T-helper 1 cell treated with Interleukin-12 subunit alpha and Interleukin-12 subunit beta and Interleukin-4 antibody, amounts not matched to agents 30 ng/mL and 1 ng/mL, for 36 hours (primary cell): Measurements from ENCODE around the gene LRP1B. TPM values are rescaled to one million over a fixed set of nuclear protein-coding genes. Genes with fewer than 3 reads are reported as not detected.

Experiments used
- intact Hi-C: fragments of 100-400 bp; cut with micrococcal nuclease; formaldehyde crosslinking; loops from one replicate; pipeline ENCODE4 v1.15.1; 2024
- total RNA-seq: library from RNA; stranded (reverse); gene quantifications from 2 replicates; pipeline ENCODE4 v1.2.3, GENCODE V29; 2022

LRP1B gene
- total RNA-seq, 1 donor from 2014 or later, result not detected

DNA sequence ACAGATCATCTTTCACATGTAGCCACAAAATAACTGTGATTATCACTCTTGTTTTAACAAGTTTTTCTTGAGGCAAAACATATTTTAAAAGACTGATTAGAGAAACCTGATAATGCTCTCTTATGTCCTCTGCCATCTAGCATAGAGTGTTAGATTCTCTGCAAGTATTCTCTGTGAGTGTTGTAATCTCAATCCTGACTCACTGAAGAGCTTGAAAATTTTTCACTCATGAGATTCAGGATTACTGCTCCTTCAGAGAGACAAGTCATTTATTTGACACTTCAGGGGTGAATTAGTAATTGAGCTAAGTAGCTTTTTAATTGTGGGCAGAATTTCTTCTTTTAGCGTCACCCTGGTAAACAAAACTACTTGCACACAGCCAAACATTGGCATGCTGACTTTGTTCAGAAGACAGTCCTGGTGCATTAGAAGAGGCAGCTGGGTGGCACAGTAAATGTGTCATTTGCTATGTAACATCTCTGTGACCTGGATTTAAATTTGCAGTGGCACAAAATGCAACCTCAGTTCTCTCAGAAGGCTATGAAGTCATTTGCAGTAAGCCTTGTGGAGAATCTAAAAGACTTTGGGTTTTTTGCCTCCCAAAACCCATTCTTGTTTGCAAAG lies 172.9 kb downstream of the LRP1B start:
- intact Hi-C loops, result no loop called here

DNA sequence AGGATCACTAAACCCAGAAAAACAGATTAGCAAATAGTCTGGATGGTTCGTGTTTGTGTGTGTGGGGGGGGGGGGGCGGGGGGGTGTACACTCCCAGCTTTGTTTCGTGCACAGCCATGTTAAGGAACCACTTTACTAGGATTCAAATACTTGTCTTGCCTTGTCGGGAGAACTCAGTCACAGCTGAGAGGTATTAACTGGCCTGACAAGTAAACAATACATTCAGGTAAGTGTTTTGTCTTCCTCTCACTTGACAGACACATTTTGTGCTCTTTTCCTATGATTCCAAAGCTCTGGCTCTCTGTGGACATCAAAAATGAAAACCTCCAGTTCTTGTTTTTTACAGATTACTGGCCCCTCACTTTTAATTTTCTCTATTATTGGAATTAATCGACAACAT lies 173.5 kb downstream of the LRP1B start:
- intact Hi-C loops, result no loop called here

DNA sequence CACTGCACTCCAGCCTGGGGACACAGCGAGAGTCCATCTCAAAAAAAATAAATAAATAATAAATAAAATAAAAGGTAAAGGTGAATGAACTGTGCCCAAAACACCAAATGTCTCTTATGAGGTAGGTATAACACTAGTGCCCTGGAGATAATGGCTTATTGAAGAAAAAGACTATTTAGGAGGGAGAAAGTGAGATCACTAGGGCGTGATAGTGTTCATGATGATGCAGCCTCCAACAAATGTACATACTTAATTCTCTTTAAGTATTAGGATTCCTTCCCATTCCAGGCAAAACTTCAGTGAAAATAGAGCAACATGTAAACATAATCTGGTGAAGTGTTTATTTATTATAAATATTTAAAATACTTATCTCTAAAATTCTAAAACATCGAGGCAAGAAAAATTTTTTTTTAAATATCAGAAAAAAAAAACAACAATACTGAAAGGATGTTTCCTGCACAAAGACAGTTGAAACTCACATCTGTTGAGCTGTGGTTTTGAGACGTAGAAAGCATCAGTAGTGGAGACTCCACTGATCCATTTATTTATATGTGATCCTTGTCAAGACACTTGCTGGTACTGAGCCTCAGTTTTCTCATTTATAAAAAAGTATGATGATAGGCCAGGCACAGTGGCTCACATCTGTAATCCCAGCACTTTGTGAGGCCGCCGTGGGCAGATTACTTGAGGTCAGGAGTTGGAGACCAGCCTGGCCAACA lies 183.3 kb downstream of the LRP1B start:
- intact Hi-C loops, result no loop called here

DNA sequence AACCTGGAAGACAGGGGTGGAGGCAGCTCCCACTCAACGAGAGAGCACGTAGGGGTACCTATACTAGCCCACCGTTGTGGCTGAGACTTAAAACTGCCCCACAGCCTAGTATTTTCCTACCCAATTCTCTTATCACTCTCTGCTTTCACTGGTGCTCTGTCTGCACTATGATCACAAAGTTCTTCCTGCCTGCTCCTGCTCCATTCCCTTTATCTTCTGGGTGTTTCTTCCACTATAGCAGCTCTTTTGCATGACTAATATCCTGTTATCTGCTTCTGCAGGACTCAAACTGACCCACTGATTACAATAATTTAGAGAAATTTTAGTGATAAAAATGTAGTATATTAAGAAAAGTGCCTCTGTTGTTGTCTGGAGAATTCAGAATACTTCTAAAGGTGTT lies 184.8 kb downstream of the LRP1B start:
- intact Hi-C loops, result no loop called here

DNA sequence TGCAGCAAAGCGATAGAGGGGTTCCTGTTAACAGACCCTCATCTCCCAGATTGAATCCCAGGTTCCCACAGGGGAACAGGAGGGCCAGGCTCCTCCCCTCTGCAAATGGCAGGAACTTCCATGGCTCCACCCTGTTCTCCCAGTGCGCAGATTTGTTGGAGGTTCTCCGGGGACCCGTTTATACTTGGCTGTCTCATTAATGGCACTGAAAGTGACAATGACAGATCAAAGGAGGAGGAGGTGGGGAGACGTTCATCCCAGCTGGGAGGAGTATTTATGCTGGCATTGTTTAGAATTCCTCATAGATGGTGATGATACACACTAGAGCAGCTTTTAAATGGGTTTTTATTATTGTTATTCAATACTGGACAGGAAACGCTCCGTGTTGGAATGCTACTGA lies 186.9 kb downstream of the LRP1B start:
- intact Hi-C loops, result no loop called here

DNA sequence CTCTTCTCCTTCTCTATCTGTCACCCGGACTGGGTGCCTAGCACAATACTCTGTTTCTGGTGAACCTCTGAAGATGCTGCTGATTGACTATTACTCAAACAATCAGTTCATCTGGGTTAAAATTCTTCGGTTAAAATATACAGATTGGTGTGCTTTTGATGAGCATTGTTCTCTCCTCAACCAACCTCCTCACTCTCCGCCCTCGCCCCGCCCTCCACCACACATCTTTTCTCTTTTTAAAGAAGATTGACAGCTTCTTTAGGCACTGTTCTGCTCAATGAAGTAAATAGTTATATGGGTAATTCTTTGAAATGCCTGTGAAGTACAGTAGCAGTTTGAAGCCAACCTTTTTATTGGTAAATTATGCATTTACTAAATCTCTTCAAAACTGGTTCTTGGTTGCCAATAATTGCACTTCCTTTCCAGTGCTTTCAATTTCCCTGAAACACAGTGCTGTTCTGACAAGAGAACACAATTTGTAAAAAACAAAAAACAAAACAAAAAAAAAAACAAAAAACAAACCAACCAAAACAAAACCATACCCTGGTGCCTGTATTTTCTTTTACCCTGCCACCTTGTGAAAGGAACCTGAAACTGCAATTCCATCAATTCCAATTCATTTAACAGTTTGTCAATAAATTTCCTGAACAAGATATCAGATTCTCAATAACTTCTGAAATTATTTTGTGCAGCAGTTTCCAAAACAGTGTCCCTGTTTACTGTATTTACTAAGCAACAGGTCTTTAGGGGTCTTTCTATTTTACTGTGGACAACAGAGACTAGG lies 188.6 kb downstream of the LRP1B start:
- intact Hi-C loops, result no loop called here

DNA sequence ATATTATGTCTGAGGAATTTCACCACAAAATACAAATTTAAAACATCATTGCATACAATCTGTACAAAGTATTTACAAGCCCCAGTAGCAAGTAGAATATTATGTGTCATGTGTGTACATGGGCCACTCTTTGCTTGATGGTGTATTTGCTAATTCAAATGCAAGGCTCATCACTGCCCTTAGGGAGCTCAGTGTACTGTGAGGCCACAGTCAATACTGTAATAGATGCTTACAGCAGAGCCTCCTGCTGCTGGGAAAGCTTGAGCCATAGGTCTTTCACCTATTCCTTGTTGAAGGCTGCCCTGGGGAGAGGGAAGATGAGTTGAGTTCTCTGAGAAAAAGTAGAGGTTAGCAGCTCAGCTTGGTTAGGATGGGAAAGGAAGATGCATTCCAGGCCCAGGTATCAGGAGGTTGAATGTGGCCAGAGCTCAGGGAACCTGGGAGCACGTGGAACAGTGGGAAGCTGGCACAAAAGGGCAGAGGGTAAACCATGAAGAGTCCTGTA lies 189.6 kb downstream of the LRP1B start:
- intact Hi-C loops, result no loop called here

DNA sequence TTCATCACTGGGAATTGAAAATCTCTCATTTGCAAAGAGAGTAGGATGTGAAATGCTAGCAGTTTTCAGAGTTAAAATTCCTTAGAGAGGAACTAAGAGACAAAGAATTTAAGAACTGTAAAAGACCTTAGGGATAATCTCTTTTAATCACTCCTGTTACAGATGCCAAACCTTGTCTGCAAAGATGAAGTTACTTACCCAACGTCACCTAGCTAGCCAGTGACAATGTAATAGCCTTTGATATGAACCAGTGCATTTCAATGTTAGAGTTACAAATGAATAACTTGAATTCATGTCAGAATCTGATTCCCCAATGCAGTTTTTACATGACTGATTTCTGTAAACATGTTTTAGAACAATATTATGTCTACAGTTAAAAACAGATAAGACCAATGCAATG lies 190.1 kb downstream of the LRP1B start:
- intact Hi-C loops, result no loop called here

DNA sequence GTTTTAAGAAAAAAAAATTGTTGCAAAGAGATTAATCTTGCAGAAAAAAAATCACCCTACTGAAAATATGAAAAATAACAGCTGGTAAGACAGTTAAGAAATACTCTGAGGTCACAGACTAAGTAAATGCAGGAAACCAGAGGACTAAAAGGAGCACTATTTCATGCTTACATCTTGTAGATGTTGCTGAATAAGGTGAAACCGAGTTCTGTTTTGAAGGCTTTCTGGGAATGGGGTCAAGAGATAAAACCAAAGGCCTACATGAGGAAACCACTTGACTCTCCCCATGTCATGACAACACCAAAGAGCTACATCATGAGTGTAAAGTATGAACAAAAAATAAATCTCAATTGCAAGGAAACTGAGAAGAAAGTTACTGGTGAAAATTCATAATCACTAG lies 197.6 kb downstream of the LRP1B start:
- intact Hi-C loops, result no loop called here

DNA sequence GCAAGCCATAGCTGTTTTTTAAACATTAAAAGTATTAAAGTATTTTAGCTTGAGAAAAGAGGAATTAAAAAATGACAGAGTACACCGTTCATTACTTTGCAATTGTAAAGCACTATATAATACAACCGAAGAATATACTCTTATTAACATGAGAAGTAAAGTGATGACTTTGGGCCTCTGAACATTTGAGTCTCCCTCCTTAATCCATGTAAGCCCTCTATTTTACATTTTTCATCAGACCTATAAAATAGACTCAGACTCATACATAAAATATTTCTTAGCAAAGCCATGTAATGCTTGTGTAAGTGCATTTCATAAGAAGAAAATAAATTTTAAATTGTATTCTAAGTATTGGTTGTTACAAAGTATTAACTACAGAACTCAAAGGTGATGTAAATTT lies 198.6 kb downstream of the LRP1B start:
- intact Hi-C loops, result no loop called here

DNA sequence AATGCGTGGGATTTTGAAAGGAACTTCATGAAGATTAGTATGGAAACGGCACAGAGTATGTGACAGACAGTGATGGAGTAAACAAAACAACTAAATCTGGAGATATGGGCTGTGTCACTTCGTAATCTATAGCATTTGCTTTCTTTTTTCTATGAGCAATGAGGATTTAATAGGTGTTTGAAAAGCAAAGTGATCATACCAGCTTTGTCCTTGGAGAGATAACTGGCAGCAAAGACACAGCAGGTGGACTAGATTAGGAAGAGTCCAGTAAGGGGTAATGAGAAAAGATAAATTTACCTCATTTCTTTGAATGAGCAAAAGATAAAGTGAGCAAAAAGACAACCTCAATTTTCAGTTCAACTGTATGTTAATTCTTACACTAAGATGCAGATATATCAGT lies 199.0 kb downstream of the LRP1B start:
- intact Hi-C loops, result no loop called here

DNA sequence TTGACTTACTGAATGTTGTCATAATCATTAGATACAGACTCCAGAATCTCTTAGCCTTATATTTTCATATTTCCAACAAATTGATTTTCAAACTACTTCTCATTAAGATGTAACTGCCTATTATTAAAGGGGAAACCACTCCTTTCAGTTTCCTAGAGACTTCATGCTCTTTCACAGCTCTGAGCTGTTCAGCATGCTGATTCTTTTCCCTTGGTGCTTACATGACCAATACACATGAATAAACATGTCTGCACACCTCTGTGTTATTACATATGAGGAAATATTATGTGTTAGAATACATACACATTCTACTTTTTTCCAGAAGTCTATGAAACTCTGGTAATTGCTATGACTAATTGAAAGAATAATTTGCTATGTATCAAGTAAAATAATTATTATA lies 200.0 kb downstream of the LRP1B start:
- intact Hi-C loops, result no loop called here

DNA sequence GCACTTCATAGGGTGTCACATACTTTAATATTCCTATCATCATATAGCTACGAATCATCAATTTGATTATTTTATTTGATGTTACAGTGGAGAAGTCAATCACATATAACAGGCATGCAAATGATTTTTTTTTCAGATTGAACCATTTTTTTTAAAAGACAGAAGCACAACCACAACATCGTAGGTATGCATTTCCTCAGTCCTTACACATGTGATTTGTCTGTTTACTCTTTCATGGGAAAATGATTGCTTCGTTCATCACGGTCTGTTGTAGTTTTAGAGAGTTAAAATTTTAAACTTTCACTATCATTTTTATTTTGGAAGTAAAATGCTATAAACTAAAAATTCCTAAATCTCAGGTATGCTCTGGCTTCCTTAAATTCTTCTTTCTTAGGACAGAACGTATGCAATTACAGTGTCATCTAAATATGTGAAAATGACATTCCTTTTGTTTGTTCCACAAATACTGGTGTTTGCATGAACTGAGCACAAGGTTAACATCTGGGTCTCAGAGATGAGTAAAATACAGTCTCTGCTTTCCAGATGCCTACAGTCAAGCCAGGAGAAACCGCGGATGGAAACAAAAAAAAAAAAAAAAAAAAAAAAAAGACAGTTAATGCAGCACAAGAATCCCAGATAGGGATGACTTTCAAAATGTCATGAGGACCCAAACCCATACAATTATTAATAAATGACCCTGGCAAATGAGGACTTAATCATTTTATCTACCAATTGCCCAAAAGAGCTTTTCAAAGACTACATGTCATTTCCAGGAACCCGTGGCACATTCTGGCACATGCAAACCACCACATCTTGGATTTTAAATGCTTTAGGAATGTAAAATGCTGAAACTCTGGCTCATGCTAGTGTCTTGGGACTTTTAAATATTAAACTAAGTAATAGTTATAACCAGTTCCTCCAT lies 201.2 kb downstream of the LRP1B start:
- intact Hi-C loops, result no loop called here

DNA sequence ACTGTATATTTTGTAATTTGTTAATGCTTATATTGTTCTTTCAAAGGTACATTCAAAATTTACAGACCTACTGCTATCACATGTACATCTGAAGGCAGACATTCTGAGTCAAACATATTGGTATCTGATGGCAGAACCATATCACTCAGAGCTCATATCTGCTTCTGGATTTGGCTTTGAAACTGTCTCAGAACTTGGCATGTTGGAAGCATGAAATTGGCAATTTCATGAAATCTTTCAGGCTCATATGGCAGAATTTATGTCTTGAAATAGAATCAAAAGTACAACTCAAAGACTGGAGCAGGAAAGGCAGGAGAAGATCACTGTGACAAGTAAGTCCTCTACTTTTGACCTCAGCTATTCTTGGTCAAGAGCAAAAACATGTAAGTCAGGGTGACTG lies 202.3 kb downstream of the LRP1B start:
- intact Hi-C loops, result no loop called here

DNA sequence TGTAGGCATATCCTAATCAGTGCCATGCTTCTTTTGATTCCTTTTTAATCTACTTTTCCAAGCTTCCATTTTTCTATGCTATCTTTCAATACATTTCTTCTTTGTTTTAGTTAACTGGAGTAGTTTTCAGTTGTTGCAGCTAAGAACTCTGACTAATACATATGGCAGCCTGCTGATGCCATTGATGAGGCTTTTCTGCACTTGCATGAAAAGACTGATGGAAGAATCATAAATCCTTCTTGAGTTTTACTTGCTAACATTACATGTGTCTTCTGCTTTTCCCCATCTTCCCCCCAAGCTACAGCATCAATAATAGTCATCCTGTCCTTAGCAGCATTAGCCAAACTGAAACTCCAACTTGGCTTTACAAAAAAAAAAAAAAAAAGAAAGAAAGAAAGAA lies 203.3 kb downstream of the LRP1B start:
- intact Hi-C loops, result no loop called here

DNA sequence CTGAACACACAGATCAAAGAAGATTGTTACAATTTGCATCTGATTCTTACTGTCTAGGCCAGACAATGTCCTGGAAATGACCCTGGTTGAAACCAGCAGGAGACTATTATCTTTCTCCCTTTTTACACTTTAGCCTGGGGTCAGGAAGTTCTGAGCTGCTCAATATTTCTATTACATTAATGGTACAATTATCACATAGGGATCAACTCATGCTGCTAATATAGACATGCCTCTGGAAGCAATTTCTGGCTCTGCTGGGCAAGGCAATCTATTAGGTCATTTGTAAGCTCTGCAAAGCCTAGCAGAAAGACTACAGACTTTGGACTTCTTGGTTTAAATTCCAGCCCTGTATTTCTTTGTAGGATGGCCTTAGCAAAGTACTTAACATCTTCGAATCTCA lies 205.3 kb downstream of the LRP1B start:
- intact Hi-C loops, result no loop called here

DNA sequence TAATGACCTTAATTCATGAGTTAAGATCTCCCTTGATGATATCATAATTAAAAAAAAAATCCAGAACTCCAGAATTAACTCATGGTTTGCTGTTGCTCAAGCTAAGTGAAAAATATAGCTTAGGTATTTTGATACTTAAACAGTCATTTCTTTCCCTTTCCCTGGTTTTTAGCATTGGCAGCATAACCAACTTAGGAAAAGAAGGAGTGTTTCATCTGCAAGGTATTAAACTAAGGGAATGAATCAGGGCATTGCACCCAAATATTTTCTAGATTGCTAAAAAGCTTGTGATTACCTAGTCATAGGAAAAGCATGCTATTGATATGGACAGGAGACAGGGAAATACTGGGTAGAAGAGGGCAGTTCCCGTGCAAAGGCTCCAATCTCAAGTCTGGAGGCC lies 207.2 kb downstream of the LRP1B start:
- intact Hi-C loops, result no loop called here

DNA sequence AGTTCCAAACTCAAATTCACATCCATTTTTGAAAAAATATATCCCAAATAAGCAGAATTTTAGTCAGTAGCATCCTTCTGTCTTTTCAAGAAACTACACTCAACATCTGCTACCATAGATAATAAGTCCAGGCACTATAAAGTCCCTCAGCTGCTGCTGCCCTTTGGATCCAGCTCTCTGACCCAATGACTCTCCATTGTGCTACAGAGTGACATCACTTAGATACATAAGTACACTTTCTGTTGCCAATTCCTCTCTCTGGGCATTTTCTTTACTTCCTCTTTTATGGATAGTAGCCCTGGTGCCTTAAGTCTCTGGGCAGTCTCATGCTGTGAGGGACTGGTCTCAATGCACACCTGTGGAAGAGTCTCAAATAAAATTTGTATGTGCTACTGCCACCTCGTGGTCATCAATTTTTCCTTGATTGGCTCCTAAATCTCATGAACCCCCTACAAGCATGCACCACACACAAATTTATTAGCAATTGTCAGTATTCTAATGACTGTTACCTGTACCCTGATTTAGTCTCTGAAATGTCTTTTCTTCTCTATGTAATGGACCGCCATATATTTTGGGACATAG lies 219.2 kb downstream of the LRP1B start:
- intact Hi-C loops, result no loop called here

DNA sequence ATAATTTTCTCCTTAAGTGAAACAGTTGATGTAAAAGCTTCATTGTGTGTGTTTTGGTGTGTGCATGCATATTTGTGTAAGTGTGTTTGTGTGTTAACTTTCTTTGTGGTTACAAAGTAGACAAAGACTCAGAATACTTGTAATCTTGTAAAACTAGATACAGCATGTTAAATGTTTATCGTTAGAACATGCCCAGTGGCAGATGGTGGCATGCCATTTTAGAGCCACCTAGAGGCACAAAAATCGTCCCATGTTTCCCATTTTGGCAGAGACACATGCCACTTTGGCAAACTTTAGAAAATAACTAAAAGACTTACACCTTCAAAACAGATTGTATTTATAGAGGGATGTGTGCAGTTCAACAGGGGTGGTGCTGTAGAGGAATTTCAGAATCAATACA lies 224.1 kb downstream of the LRP1B start:
- intact Hi-C loops, result no loop called here

DNA sequence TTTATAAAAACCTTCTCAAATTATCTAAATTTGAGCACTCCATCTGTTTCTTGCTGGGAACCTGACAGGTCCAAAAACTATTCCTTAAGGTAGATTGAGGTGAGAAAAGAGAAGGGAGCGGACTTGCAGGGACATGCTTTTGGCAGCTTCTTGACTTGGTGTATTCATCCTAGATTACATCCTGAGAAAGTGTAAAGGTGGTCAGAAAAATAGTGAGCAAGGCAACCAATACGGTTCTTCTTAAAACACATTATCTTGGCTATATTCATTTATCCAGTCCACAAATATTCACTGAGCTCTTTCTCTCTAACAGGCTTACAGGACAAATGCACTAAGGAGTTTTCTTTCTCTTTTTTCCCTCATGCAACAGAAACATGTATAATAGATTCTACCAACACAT lies 230.0 kb downstream of the LRP1B start:
- intact Hi-C loops, result no loop called here

DNA sequence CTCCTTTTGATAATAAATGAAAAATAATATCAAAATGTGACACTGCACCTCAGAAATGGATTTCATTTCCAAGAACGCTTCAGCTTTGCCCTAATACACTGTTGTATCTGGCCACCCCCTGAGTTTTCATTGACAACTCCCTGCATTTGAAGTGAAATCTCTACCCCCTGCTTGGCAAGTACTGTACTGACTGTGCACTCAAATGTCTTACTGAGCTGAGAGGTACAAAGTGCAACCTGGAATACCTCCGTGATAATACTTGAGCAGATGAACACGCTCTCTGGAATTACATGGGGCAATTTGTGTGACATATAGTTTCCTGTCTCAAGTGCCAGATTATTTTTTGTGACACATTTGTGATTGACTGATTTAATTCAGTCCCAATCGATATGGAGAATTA lies 231.1 kb downstream of the LRP1B start:
- intact Hi-C loops, result no loop called here
